NCI-H2171 treated with DMSO at 0.1 percent for 48 hours (cell line): Measurements from ENCODE around the gene TBP.

ENCODE experiments used
- DNase-seq: peaks from one replicate; lab custom pipeline; 2025; lab: John Stamatoyannopoulos, UW

The TBP gene

GRCh38 chr6:170535004-170535403 lies 19.2 kb upstream of the TBP start:
- no peak for DNase-seq

GRCh38 chr6:170536671-170537070 lies 17.5 kb upstream of the TBP start:
- DNase-seq: no peak

GRCh38 chr6:170537329-170537728 lies 16.8 kb upstream of the TBP start:
- DNase-seq: no peak

GRCh38 chr6:170542031-170542719 lies 12.0 kb upstream of the TBP start:
- DNase-seq: no peak

- DNase-seq: no peak
These were observed 8.8 kb upstream of the TBP start for GRCh38 chr6:170545405-170545804.

GRCh38 chr6:170552765-170553533 lies 1.2 kb upstream of the TBP start, which contains the start of gene PSMB1:
Gene PSMB1 (minus strand): TSS chr6:170553307. CDS start chr6:170553242, 65 bp downstream.
- peak; percentile 91 for DNase-seq

GRCh38 chr6:170553534-170554012 lies 596 bp upstream of the TBP start:
- peak; percentile 80 for DNase-seq

GRCh38 chr6:170554796-170555137 lies 598 bp downstream of the TBP start:
- DNase-seq: no peak

- DNase-seq: no peak
These were observed 1.1 kb downstream of the TBP start for GRCh38 chr6:170555305-170555704.

- no peak for DNase-seq
These were observed 7.4 kb downstream of the TBP start for GRCh38 chr6:170561555-170561954.

- no peak for DNase-seq
These were observed 10.9 kb downstream of the TBP start for GRCh38 chr6:170564936-170565530.

- DNase-seq: no peak
These were observed 18.7 kb downstream of the TBP start for GRCh38 chr6:170572704-170573466.

GRCh38 chr6:170575250-170575649 lies 21.1 kb downstream of the TBP start:
- no peak for DNase-seq

- DNase-seq: no peak
These were observed 24.7 kb downstream of the TBP start for GRCh38 chr6:170578909-170579308.

GRCh38 chr6:170583756-170584180 lies 29.6 kb downstream of the TBP start:
- DNase-seq: no peak

GRCh38 chr6:170584181-170584953 lies 30.2 kb downstream of the TBP start, which contains the start of gene PDCD2:
Gene PDCD2 (minus strand): TSS chr6:170584637. CDS start chr6:170584581, 56 bp downstream.
- DNase-seq: peak; percentile 95

GRCh38 chr6:170584954-170585498 lies 30.9 kb downstream of the TBP start:
- no peak for DNase-seq

GRCh38 chr6:170590725-170591124 lies 36.6 kb downstream of the TBP start:
- no peak for DNase-seq

GRCh38 chr6:170596426-170596825 lies 42.3 kb downstream of the TBP start:
- DNase-seq: no peak

- DNase-seq: no peak
These were observed 43.1 kb downstream of the TBP start for GRCh38 chr6:170597278-170597677.
